CD4-positive, alpha-beta memory T cell (primary cell): ENCODE results near the gene HOXA9. TPM values are rescaled to one million over a fixed set of nuclear protein-coding genes. Genes with fewer than 3 reads are reported as not detected.

Experiments used
- CTCF ChIA-PET: fragments of 350-600 bp; sonication (Branson Sonifier 250); formaldehyde crosslinking; loops from one replicate; lab custom pipeline; 2021; ENCODE audit warnings: inconsistent platforms; ENCODE audit not compliant: partially characterized antibody; lab: Charles Lee
- POLR2A ChIA-PET: fragments of 350-600 bp; sonication (Branson Sonifier 250); formaldehyde crosslinking; loops from one replicate; lab custom pipeline; 2021; ENCODE audit not compliant: partially characterized antibody; lab: Charles Lee
- DNase-seq, 5 donors: peaks; one replicate each; pipeline versions ENCODE4 v3.0.0 to v3.0.0-alpha.2; 2020 to 2022; ENCODE audit warnings: mixed read lengths in 1 of 5
- H3K27ac ChIP-seq: one replicate; pipeline ENCODE4 v1.7.0; 2013; ENCODE audit warnings: low read depth, low read length
- H3K27me3 ChIP-seq: 2 replicates; pipeline ENCODE4 v1.7.0; 2013; ENCODE audit warnings: mild to moderate bottlenecking, low read length, moderate library complexity; ENCODE audit not compliant: insufficient read depth
- H3K36me3 ChIP-seq: 2 replicates; pipeline ENCODE4 v1.7.0; 2013; ENCODE audit warnings: mild to moderate bottlenecking, low read length, moderate library complexity; ENCODE audit not compliant: insufficient read depth
- H3K4me1 ChIP-seq: 2 replicates; pipeline ENCODE4 v1.7.0; 2013; ENCODE audit warnings: mild to moderate bottlenecking, low read length, moderate library complexity; ENCODE audit not compliant: insufficient read depth
- H3K4me3 ChIP-seq, 2 donors: one replicate each; pipeline ENCODE4 v1.7.0; 2013; ENCODE audit warnings: low read length in 2 of 2, mild to moderate bottlenecking in 1 of 2
- H3K9me3 ChIP-seq, 2 donors: one replicate each; pipeline ENCODE4 v1.7.0; 2013; ENCODE audit warnings: low read length in 2 of 2, control low read depth in 1 of 2; ENCODE audit not compliant: control insufficient read depth in 1 of 2
- H3K27ac Mint-ChIP-seq, 7 donors: one replicate each; pipeline ENCODE4 v1.8.0; 2020 to 2021; ENCODE audit warnings: mixed read lengths in 7 of 7, mild to moderate bottlenecking in 6 of 7, inconsistent platforms in 3 of 7, moderate library complexity in 3 of 7
- H3K27me3 Mint-ChIP-seq, 2 donors: one replicate each; pipeline ENCODE4 v1.8.0; 2020 to 2021; ENCODE audit warnings: mixed read lengths in 2 of 2
- H3K36me3 Mint-ChIP-seq, 2 donors: one replicate each; pipeline ENCODE4 v1.8.0; 2020 to 2021; ENCODE audit warnings: mixed read lengths in 2 of 2, inconsistent platforms in 1 of 2, mild to moderate bottlenecking in 1 of 2
- H3K4me1 Mint-ChIP-seq, 4 donors: one replicate each; pipeline ENCODE4 v1.8.0; 2020 to 2021; ENCODE audit warnings: mixed read lengths in 4 of 4, mild to moderate bottlenecking in 1 of 4
- H3K4me3 Mint-ChIP-seq, 8 donors: one replicate each; pipeline ENCODE4 v1.8.0; 2020 to 2021; ENCODE audit warnings: mixed read lengths in 8 of 8, mild to moderate bottlenecking in 7 of 8, moderate library complexity in 6 of 8, inconsistent platforms in 3 of 8
- H3K9me3 Mint-ChIP-seq, 8 donors: one replicate each; pipeline ENCODE4 v1.8.0; 2020 to 2021; ENCODE audit warnings: mixed read lengths in 8 of 8, mild to moderate bottlenecking in 5 of 8, inconsistent platforms in 3 of 8, moderate library complexity in 1 of 8
- intact Hi-C: fragments of 100-400 bp; cut with micrococcal nuclease; formaldehyde crosslinking; loops from one replicate; pipeline ENCODE4 v1.15.1; 2023
- polyA plus RNA-seq, 2 donors: library from polyadenylated mRNA; unstranded; fragments of 300-500 nt; fragmentation: Illumina TruSeq; gene quantifications; one replicate each; pipeline ENCODE4 v1.2.3, GENCODE V29; 2021
- total RNA-seq, 2 experiments: library from RNA; stranded (reverse); gene quantifications; one replicate each; pipeline ENCODE4 v1.2.3, GENCODE V29; 2021

Gene HOXA9
- total and polyA plus RNA-seq, 4 experiments from 2014 or later, result not detected

DNA sequence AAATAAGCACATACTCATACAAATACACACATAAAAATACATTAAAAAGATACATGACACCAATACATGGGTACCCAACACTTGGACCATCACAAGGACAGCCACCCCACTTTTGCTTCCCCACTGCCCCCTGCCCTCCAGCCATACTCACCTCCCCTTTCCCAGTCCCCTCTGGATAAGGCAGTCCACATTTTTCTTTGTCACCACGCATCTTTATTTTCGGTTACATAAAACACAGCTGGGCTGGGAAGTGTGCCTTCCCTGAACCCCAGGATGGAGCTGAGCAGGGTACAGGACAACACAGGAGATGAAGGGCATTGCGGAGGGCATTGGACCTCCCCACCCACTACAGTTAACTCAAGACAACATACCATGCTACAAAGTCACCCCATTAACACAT is 11.8 kb downstream of the HOXA9 start:
- no peaks in the 10 kb centered on the region for H3K36me3 ChIP-seq
- Mint-ChIP-seq H3K36me3 (peaks cover 0 to 3% of the 10 kb centered on the region in 2 donors), H3K27ac (peak overlapping the region in 2 of 7 donors; percentile 42 to 88), H3K9me3 (peaks cover 0 to 34% (median 0%) of the 10 kb centered on the region in 8 donors), H3K4me3 (peak overlapping the region in 3 of 8 donors; percentile 0 to 48 (median 17)), H3K4me1 (peaks cover 30 to 74% (median 46%) of the 10 kb centered on the region in 4 donors), H3K27me3 (peaks cover 78 to 79% of the 10 kb centered on the region in 2 donors)
- peaks cover 93% of the 10 kb centered on the region for H3K27me3 ChIP-seq
- intact Hi-C loops, result loop anchor here (5.0 kb wide), 1 partner anchor 1901 kb away; no protein-coding TSS in a partner anchor
- peaks cover 51% of the 10 kb centered on the region for H3K4me1 ChIP-seq
- no peak overlapping the region for H3K27ac ChIP-seq
- DNase-seq, result no peak
- CTCF ChIA-PET, result interaction anchor here (1.0 to 1.2 kb wide), 2 partner anchors 9 to 24 kb away, joined by 3 to 4 read pairs; no protein-coding TSS in a partner anchor
- H3K9me3 ChIP-seq, result no peaks in the 10 kb centered on the region
- POLR2A ChIA-PET, result no interaction called here
- no peak overlapping the region for H3K4me3 ChIP-seq

DNA sequence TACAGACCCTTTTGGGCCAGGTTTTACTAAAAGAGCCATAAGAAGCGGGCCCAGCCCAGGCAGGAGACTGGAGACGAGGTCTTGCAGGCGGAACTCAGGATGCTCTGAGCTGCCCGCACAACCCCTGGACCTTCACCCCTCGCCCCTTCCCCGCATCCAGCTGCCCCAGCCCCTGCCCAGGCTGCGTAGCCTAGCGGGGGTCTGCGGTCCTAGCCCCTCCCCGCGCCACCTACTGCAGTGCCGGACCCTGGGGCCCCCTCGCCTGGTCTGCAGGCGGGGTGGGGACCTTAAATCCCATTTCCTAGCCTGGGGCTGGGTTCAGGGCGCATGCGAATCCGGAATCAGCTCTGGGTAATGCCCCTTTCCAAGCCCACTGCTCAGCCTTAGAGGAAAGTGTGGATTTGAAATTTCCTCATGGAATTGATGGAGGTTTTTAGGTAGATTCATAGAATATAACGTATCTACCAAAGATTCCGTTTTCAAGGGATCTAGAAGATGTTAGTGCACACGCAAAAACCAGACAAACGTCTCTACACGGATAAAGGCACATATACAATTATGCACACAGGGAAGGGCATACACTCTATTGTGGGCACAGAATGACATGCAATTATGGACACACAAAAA is 12.4 kb downstream of the HOXA9 start:
- H3K4me1 Mint-ChIP-seq, result peaks cover 30 to 74% (median 47%) of the 10 kb centered on the region in 4 donors
- peak overlapping the region in 2 of 8 donors; percentile 17 to 25 for H3K4me3 Mint-ChIP-seq
- no peak for DNase-seq
- peaks cover 79 to 80% of the 10 kb centered on the region in 2 donors for H3K27me3 Mint-ChIP-seq
- ChIA-PET CTCF (interaction anchor here (0.7 to 5.0 kb wide), 2 partner anchors 9 to 26 kb away, joined by 3 to 66 read pairs; no protein-coding TSS in a partner anchor), POLR2A (no interaction called here)
- peaks cover 0 to 34% (median 0%) of the 10 kb centered on the region in 8 donors for H3K9me3 Mint-ChIP-seq
- no peak overlapping the region for H3K27ac ChIP-seq
- peak overlapping the region in 1 of 7 donors; percentile 88 for H3K27ac Mint-ChIP-seq
- H3K9me3 ChIP-seq, result no peaks in the 10 kb centered on the region
- peaks cover 51% of the 10 kb centered on the region for H3K4me1 ChIP-seq
- H3K4me3 ChIP-seq, result no peak overlapping the region
- peaks cover 0 to 3% of the 10 kb centered on the region in 2 donors for H3K36me3 Mint-ChIP-seq
- intact Hi-C loops, result loop anchor here (5.0 kb wide), 1 partner anchor 1901 kb away; no protein-coding TSS in a partner anchor
- H3K36me3 ChIP-seq, result no peaks in the 10 kb centered on the region
- H3K27me3 ChIP-seq, result peaks cover 93% of the 10 kb centered on the region

DNA sequence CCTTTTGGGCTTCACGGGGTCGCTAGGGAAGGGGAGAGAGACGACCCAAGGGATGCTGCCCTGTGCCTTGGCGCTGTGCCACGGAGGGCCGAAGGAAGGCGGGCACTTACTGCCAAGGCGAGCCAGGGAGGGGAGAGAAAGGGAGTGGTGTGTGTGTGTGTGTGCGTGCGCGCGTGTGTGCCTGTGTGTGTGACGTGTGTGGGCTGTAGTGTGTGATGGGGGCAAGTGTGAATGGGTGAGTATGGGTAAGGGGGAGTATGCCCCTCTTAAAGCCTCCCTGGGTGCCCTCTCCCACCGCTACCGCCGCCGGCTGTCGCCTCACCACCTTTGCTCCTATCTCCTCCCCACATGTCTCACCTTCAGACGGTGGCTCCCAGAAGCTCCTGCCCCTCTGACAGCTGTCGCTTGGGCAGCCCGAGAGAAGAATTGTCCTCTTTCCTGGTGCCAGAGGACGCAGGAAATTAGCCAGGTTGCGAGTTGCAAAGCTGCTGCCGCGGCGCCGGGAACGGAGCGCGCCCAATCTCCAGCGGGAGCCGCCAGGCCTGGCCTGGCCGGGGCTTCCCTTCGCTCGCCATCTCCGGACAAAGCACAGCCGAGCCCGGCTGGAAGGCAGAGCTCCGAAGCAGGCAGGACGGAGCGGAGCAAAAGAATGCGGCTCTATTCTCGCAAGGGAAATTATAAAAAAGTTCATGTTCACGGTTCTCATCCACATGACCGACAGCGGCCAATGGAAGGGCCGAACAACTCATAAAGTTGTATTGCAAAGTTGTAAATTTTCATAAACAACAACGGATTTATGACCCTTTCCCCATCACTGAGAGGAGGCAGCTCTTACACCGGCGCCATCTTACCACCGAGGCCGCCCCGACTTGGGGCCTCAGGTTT is 13.2 kb downstream of the HOXA9 start, which contains the start of gene HOXA3:
Gene HOXA3 (minus strand): TSS at position 653 of the 885 bp plus-strand sequence. CDS start 41,943 bp downstream, outside the sequence.
- intact Hi-C loops, result loop anchor here (1.0 to 5.0 kb wide), 2 partner anchors 9 to 1900 kb away; no protein-coding TSS in a partner anchor
- H3K27ac Mint-ChIP-seq, result peak within 1 kb of the TSS in 5 of 7 donors; percentile 53 to 88 (median 68)
- peaks cover 0 to 27% (median 0%) of the 10 kb centered on the region in 8 donors for H3K9me3 Mint-ChIP-seq
- ChIA-PET CTCF (interaction anchor here (0.7 to 5.0 kb wide), 5 partner anchors 10 to 471 kb away, joined by 3 to 66 read pairs (median 4); no protein-coding TSS in a partner anchor), POLR2A (no interaction called here)
- H3K27ac ChIP-seq, result no peak within 1 kb of the TSS
- H3K4me3 ChIP-seq, result no peak within 1 kb of the TSS
- H3K27me3 Mint-ChIP-seq, result peaks cover 75 to 78% of the 10 kb centered on the region in 2 donors
- H3K27me3 ChIP-seq, result peaks cover 90% of the 10 kb centered on the region
- H3K4me1 Mint-ChIP-seq, result peaks cover 30 to 71% (median 46%) of the 10 kb centered on the region in 4 donors
- no peaks in the 10 kb centered on the region for H3K36me3 Mint-ChIP-seq
- DNase-seq, result peak in 1 of 5 donors; percentile 33
- H3K4me1 ChIP-seq, result peaks cover 51% of the 10 kb centered on the region
- H3K4me3 Mint-ChIP-seq, result peak within 1 kb of the TSS; percentile 74 to 92 (median 83)
- no peaks in the 10 kb centered on the region for H3K9me3 ChIP-seq
- H3K36me3 ChIP-seq, result no peaks in the 10 kb centered on the region

DNA sequence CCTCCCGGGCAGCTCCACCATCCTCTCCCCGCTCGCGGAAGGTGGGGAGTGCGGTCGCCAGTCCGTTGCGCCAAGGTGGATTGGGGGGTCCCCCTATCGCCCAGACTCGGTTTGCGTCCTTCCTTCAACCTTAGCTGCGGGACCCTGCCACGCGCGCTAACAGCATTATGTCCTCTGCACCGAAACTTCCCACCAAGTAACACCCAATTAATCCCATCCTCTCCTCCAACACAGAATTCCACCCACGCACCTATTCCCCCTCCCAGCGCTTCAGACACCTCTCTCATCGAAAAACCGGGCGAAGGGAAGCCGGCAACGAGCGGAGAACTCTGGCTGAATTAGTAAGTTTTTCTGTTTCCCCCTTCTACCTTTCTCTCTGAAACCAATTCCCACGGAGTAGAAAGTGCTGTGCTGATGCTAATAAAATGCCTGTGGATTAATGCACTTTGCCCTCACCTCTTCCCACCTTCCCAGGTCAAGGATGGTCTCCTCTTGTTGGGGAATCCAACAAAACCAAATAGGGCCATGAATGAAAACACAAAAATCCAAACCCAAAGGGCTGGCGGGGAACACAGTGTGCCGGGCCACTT is 13.9 kb downstream of the HOXA9 start:
- no peaks in the 10 kb centered on the region for H3K9me3 ChIP-seq
- DNase-seq, result no peak
- H3K4me1 ChIP-seq, result peaks cover 49% of the 10 kb centered on the region
- H3K36me3 Mint-ChIP-seq, result no peaks in the 10 kb centered on the region
- H3K4me3 Mint-ChIP-seq, result peak overlapping the region; percentile 74 to 92 (median 83)
- H3K4me3 ChIP-seq, result peak overlapping the region in 1 of 2 donors; percentile 36
- peaks cover 93% of the 10 kb centered on the region for H3K27me3 ChIP-seq
- H3K27me3 Mint-ChIP-seq, result peaks cover 78 to 79% of the 10 kb centered on the region in 2 donors
- H3K27ac ChIP-seq, result no peak overlapping the region
- peak overlapping the region in 5 of 7 donors; percentile 53 to 70 (median 68) for H3K27ac Mint-ChIP-seq
- POLR2A ChIA-PET, result no interaction called here
- peaks cover 0 to 22% (median 0%) of the 10 kb centered on the region in 8 donors for H3K9me3 Mint-ChIP-seq
- CTCF ChIA-PET, result interaction anchor here (1.0 to 5.0 kb wide), 12 partner anchors 8 to 1295 kb away, joined by 3 to 66 read pairs (median 5); no protein-coding TSS in a partner anchor
- intact Hi-C loops, result loop anchor here (1.0 to 5.0 kb wide), 2 partner anchors 10 to 1899 kb away; no protein-coding TSS in a partner anchor
- H3K36me3 ChIP-seq, result no peaks in the 10 kb centered on the region
- peaks cover 27 to 66% (median 47%) of the 10 kb centered on the region in 4 donors for H3K4me1 Mint-ChIP-seq

DNA sequence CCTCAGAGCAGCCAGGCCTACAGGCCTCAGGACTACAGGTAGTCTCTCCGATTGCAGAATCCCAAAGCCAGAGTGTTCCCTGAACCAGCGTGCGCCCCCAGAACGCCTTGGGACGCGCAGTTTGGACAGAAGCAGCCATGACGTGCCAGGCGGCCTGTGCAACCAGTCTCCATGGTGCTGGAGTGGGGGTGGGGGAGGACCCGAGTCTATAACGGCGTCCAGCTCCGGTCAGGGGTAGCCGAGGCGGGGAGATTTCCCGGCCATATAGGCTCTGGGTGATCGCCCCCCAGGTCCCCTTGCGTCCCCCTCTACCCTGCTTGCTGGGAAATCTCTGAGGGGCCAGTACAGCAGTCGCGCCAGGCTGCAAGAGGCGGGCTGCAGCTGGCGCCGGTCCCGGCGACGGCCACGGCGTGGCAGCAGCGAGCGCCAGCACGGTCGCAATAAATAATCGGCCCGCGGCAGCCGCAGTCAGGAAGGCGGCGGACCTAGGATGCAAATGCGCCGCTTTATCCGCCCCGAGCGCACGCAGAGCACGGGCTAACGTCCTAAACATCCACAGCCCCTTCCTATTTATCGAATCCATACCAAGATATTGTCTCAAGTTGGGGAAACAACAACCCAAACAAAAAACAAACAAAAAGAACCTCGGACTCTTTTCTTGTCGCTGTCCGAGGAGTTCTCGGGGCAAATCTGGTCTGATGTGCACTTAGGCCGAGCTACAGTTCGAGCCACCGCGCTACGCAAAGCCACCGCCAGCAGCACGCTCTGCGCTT is 14.6 kb downstream of the HOXA9 start:
- no peaks in the 10 kb centered on the region for H3K36me3 ChIP-seq
- no peak overlapping the region for H3K27ac ChIP-seq
- Mint-ChIP-seq H3K4me1 (peaks cover 24 to 61% (median 43%) of the 10 kb centered on the region in 4 donors), H3K4me3 (peak overlapping the region; percentile 74 to 92 (median 83)), H3K27me3 (peaks cover 78 to 81% of the 10 kb centered on the region in 2 donors), H3K27ac (peak overlapping the region in 2 of 7 donors; percentile 48 to 69), H3K9me3 (peaks cover 0 to 16% (median 0%) of the 10 kb centered on the region in 8 donors), H3K36me3 (no peaks in the 10 kb centered on the region)
- no peaks in the 10 kb centered on the region for H3K9me3 ChIP-seq
- H3K4me3 ChIP-seq, result peak overlapping the region in 1 of 2 donors; percentile 36
- peaks cover 93% of the 10 kb centered on the region for H3K27me3 ChIP-seq
- peak; percentile 57 to 68 (median 65) for DNase-seq
- intact Hi-C loops, result loop anchor here (1.0 to 5.0 kb wide), 2 partner anchors 11 to 1898 kb away; no protein-coding TSS in a partner anchor
- POLR2A ChIA-PET, result interaction anchor here (1.0 to 1.1 kb wide), 2 partner anchors 20 to 42 kb away, joined by 3 to 4 read pairs; partner anchors contain the start of gene HOXA4
- CTCF ChIA-PET, result interaction anchor here (0.8 to 5.0 kb wide), 20 partner anchors 8 to 1295 kb away, joined by 3 to 66 read pairs (median 4); no protein-coding TSS in a partner anchor
- H3K4me1 ChIP-seq, result peaks cover 42% of the 10 kb centered on the region
